ENCODE results near the gene DIS3L.

DIS3L gene

DNA sequence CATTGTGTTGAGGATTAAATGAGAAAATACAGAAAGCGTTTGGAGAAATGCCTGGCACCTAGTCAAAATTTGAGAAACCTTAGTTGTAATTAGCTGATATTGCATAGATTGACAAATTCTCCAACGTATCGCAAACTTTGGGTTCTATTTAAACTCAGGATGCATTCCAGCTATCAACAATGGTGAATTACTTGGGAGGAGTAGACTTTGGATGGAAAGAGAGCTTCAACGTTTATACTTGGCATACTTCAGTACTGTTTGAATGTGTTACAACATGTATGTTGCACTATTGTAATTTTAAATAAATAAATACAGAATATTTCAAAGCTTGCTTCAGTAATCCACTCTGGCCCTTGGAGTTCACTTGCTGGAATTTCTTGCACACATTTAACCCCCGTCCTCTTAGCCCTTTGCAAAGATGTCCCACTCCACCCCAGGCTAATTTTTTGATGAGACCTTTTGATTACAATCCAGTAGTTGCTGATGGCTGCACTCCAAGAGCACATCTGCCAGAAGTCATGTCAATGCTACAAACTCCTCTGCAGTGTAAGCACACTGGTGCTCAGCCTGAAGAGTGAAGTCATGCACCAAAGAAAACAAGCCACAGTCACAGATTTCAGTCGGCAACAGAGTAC, 4.7 kb upstream of the DIS3L start:
- Histone ChIP-seq H2AFZ (ENCODE audit: low read depth) (no peak overlapping the region), H3K4me3 (IDR thresholded peaks at IDR 0.05; ENCODE audit: insufficient read depth, low read depth, low read length) (no peak overlapping the region), H3K4me2 (no peak overlapping the region), H3K36me3 (ENCODE audit: insufficient read depth) (no peaks in the 10 kb centered on the region), H3K4me1 (ENCODE audit: low read depth, poor library complexity, severe bottlenecking) (peaks cover 23% of the 10 kb centered on the region), H4K20me1 (ENCODE audit: insufficient read depth) (no peaks in the 10 kb centered on the region), H3K9ac (no peak overlapping the region), H3K79me2 (ENCODE audit: insufficient read depth, low read depth) (no peaks in the 10 kb centered on the region), H3K27me3 (ENCODE audit: insufficient read depth, low read depth) (no peaks in the 10 kb centered on the region), H3K27ac (no peak overlapping the region)
- TF ChIP-seq, protein P1, sequence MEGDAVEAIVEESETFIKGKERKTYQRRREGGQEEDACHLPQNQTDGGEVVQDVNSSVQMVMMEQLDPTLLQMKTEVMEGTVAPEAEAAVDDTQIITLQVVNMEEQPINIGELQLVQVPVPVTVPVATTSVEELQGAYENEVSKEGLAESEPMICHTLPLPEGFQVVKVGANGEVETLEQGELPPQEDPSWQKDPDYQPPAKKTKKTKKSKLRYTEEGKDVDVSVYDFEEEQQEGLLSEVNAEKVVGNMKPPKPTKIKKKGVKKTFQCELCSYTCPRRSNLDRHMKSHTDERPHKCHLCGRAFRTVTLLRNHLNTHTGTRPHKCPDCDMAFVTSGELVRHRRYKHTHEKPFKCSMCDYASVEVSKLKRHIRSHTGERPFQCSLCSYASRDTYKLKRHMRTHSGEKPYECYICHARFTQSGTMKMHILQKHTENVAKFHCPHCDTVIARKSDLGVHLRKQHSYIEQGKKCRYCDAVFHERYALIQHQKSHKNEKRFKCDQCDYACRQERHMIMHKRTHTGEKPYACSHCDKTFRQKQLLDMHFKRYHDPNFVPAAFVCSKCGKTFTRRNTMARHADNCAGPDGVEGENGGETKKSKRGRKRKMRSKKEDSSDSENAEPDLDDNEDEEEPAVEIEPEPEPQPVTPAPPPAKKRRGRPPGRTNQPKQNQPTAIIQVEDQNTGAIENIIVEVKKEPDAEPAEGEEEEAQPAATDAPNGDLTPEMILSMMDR (conservative IDR thresholded peaks at IDR 0.05; ENCODE audit: low read depth, low read length) = no peak

DNA sequence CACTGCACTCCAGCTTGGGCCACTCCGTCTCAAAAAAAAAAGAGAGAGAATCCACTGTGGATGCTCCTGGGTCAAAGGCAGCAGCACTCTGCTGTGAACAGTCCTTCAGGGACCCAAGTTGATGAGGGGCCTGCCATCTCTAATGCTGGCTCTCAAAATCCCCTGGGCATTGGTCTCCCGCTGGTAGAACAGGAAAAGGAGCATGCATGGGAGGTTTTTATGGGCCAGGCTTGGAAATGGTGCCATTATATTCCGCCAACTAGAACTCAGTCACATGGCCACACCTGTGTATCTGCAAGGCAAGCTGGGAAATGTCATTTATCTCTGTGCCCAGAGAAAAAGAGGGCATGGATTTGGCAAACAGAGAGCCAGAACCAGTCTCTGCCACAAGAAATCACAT, 3.4 kb upstream of the DIS3L start:
- Histone ChIP-seq H4K20me1 (ENCODE audit: insufficient read depth) (no peaks in the 10 kb centered on the region), H2AFZ (ENCODE audit: low read depth) (no peak overlapping the region), H3K27me3 (ENCODE audit: insufficient read depth, low read depth) (no peaks in the 10 kb centered on the region), H3K4me2 (no peak overlapping the region), H3K27ac (no peak overlapping the region), H3K36me3 (ENCODE audit: insufficient read depth) (no peaks in the 10 kb centered on the region), H3K4me1 (ENCODE audit: low read depth, poor library complexity, severe bottlenecking) (peaks cover 23% of the 10 kb centered on the region), H3K79me2 (ENCODE audit: insufficient read depth, low read depth) (peaks cover 5% of the 10 kb centered on the region; the same call in 1 of the 2 replicates), H3K9ac (no peak overlapping the region), H3K4me3 (IDR thresholded peaks at IDR 0.05; ENCODE audit: insufficient read depth, low read depth, low read length) (no peak overlapping the region)
- TF ChIP-seq, protein P1 (conservative IDR thresholded peaks at IDR 0.05; ENCODE audit: low read depth, low read length) = no peak

DNA sequence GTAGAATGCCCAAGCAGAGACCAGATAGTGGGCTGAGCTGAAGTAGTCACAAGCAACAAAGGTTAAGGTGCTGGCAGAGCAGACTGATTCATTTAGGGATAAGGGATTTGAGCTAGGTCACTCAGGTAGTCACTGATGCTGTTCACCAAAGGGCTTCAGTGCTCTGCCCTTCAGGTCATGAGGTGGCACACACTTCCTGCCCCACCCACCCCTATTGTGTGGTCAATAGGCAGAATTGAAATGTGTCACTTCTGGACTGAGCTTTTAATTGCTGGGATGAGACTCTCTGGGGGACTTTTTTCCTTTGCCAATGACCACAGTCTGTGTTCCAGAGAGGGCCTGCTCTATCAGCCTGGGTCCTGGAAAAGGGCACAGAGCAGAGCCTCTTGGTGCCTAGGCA, 2.9 kb upstream of the DIS3L start:
- no peak overlapping the region for H3K4me2 ChIP-seq
- TF ChIP-seq, protein P1 (conservative IDR thresholded peaks at IDR 0.05; ENCODE audit: low read depth, low read length) = no peak
- H3K27ac ChIP-seq = no peak overlapping the region
- peaks cover 10% of the 10 kb centered on the region for H3K79me2 ChIP-seq (ENCODE audit: insufficient read depth, low read depth)
- no peak overlapping the region for H2AFZ ChIP-seq (ENCODE audit: low read depth)
- no peaks in the 10 kb centered on the region for H3K36me3 ChIP-seq (ENCODE audit: insufficient read depth)
- H3K27me3 ChIP-seq (ENCODE audit: insufficient read depth, low read depth) = no peaks in the 10 kb centered on the region
- peaks cover 26% of the 10 kb centered on the region for H3K4me1 ChIP-seq (ENCODE audit: low read depth, poor library complexity, severe bottlenecking)
- H3K4me3 ChIP-seq (IDR thresholded peaks at IDR 0.05; ENCODE audit: insufficient read depth, low read depth, low read length) = no peak overlapping the region
- H3K9ac ChIP-seq = no peak overlapping the region
- no peaks in the 10 kb centered on the region for H4K20me1 ChIP-seq (ENCODE audit: insufficient read depth)

DNA sequence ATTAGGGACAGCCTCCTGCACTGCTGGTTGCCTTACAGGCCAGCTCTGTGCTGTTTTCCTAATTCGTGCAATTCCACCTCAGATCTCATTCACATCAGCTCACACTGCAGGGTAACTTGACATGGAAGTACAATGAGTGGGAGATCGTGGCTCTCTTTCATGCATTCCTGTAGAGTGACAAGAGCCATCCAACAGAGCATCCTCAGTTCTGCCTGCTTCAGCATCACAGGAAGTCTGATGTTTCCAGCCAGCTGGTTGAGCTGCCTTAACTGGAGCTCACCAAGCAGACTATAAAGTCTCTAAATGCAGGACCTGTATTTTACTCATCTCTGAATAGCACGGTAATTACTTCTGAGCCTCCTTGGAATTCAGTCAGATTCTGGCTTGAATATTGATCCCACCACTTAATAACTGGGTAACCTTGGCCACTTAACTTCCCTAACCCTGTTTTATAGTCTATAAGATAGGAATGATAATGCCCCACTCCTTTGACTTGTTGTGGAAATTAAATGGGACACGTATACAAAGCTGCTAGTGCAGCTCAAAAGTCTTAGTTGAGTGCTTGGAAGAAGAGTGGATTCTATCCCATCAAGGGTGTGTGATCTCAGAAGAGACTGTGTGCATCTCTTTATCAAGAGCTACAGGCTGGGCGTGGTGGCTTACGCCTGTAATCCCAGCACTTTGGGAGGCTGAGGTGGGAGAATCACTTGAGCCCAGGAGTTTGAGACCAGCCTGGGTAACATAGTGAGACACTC, 1.4 kb upstream of the DIS3L start:
- Histone ChIP-seq H3K4me1 (ENCODE audit: low read depth, poor library complexity, severe bottlenecking) (peaks cover 25% of the 10 kb centered on the region), H3K27me3 (ENCODE audit: insufficient read depth, low read depth) (no peaks in the 10 kb centered on the region), H3K9ac (peak overlapping the region; percentile 93; the same call in 1 of the 2 replicates), H3K36me3 (ENCODE audit: insufficient read depth) (no peaks in the 10 kb centered on the region), H3K27ac (peak overlapping the region; percentile 91; the same call in 1 of the 2 replicates), H3K4me3 (IDR thresholded peaks at IDR 0.05; ENCODE audit: insufficient read depth, low read depth, low read length) (no peak overlapping the region), H2AFZ (ENCODE audit: low read depth) (peak overlapping the region; percentile 90; the same call in 1 of the 2 replicates), H3K79me2 (ENCODE audit: insufficient read depth, low read depth) (peaks cover 23% of the 10 kb centered on the region), H3K4me2 (peak overlapping the region; percentile 72), H4K20me1 (ENCODE audit: insufficient read depth) (no peaks in the 10 kb centered on the region)
- TF ChIP-seq, protein P1 (conservative IDR thresholded peaks at IDR 0.05; ENCODE audit: low read depth, low read length) = no peak
